Activated CD8-positive, alpha-beta memory T cell treated with anti-CD3 and anti-CD28 coated beads, Interleukin-2, amount 10 ng/mL, durations not matched to agents 7 days and 5 days (primary cell): ENCODE measurements around the gene ZNF784. TPM values are rescaled to one million over a fixed set of nuclear protein-coding genes. Genes with fewer than 3 reads are reported as not detected.
A peak's percentile ranks its signal among the peaks of the same experiment; 100 is the strongest.

Experiments used
- ATAC-seq: fragments of 150-1000 bp; cut with Tn5 transposase; one replicate; pipeline ENCODE4 v1.10.0; 2021; ENCODE audit warnings: moderate library complexity
- CTCF ChIA-PET: fragments of 350-600 bp; sonication (Branson Sonifier 250); formaldehyde crosslinking; loops from one replicate; lab custom pipeline; 2021; ENCODE audit warnings: antibody characterized with exemption; lab: Charles Lee
- DNase-seq: peaks from one replicate; pipeline ENCODE4 v3.0.0-alpha.2; 2020
- H3K27ac Mint-ChIP-seq: one replicate; pipeline ENCODE4 v1.8.0; 2021; ENCODE audit warnings: mild to moderate bottlenecking, mixed read lengths
- H3K27me3 Mint-ChIP-seq: one replicate; pipeline ENCODE4 v1.8.0; 2021; ENCODE audit warnings: mixed read lengths
- H3K36me3 Mint-ChIP-seq: one replicate; pipeline ENCODE4 v1.8.0; 2021; ENCODE audit warnings: mild to moderate bottlenecking, mixed read lengths
- H3K4me1 Mint-ChIP-seq: one replicate; pipeline ENCODE4 v1.8.0; 2021; ENCODE audit warnings: mixed read lengths
- H3K4me3 Mint-ChIP-seq: one replicate; pipeline ENCODE4 v1.8.0; 2021; ENCODE audit warnings: mild to moderate bottlenecking, moderate library complexity, mixed read lengths
- H3K9me3 Mint-ChIP-seq: one replicate; pipeline ENCODE4 v1.8.0; 2022; ENCODE audit warnings: low read depth, mixed read lengths
- total RNA-seq, 2 experiments: library from RNA; stranded (reverse); gene quantifications; one replicate each; pipeline ENCODE4 v1.2.3, GENCODE V29; 2021

ZNF784 gene
- 1 to 10 TPM; 5.1 to 7.3 TPM for total RNA-seq

- CTCF ChIA-PET = interaction anchor here (0.9 to 5.6 kb wide), 19 partner anchors 8 to 483 kb away, joined by 3 to 44 read pairs (median 5); partner anchors contain the start of genes FIZ1, U2AF2, ZNF524 and ZNF628
- ATAC-seq = peak; percentile 73
- H3K27me3 Mint-ChIP-seq = peaks cover 10% of the 10 kb centered on the region
- peak within 1 kb of the TSS; percentile 93 for H3K27ac Mint-ChIP-seq
- peak within 1 kb of the TSS; percentile 77 for H3K4me3 Mint-ChIP-seq
- peak; percentile 95 for DNase-seq
- H3K36me3 Mint-ChIP-seq = peaks cover 11% of the 10 kb centered on the region
- H3K9me3 Mint-ChIP-seq = no peaks in the 10 kb centered on the region
- peaks cover 58% of the 10 kb centered on the region for H3K4me1 Mint-ChIP-seq
Measured at GRCh38 chr19:55624109-55625003, at the start of gene ZNF784. TSS of gene ZNF784 (minus strand) at chr19:55624566. CDS start at chr19:55624561, 5 bp downstream.

GRCh38 chr19:55673889-55674288 lies 49.5 kb upstream of the ZNF784 start:
- ATAC-seq (no peak), DNase-seq (no peak)
- Mint-ChIP-seq H3K27me3 (no peaks in the 10 kb centered on the region), H3K4me1 (peaks cover 58% of the 10 kb centered on the region), H3K36me3 (peaks cover 36% of the 10 kb centered on the region), H3K4me3 (no peak overlapping the region), H3K27ac (peak overlapping the region; percentile 48), H3K9me3 (no peaks in the 10 kb centered on the region)
- CTCF ChIA-PET = interaction anchor here (1.0 to 2.0 kb wide), 4 partner anchors 17 to 42 kb away, joined by 3 to 6 read pairs (median 4); partner anchors contain the start of gene U2AF2

- CTCF ChIA-PET = interaction anchor here (1.0 to 2.0 kb wide), 5 partner anchors 17 to 533 kb away, joined by 3 to 6 read pairs (median 4); partner anchors contain the start of gene U2AF2
- Mint-ChIP-seq H3K9me3 (no peaks in the 10 kb centered on the region), H3K36me3 (peaks cover 33% of the 10 kb centered on the region), H3K4me3 (no peak overlapping the region), H3K27me3 (no peaks in the 10 kb centered on the region), H3K4me1 (peaks cover 53% of the 10 kb centered on the region), H3K27ac (peak overlapping the region; percentile 48)
- DNase-seq (no peak), ATAC-seq (no peak)
Measured at GRCh38 chr19:55673465-55673864, 49.1 kb upstream of the ZNF784 start.

GRCh38 chr19:55672418-55672817 lies 48.1 kb upstream of the ZNF784 start:
- Mint-ChIP-seq H3K36me3 (peaks cover 37% of the 10 kb centered on the region), H3K27ac (peak overlapping the region; percentile 57), H3K27me3 (no peaks in the 10 kb centered on the region), H3K9me3 (no peaks in the 10 kb centered on the region), H3K4me1 (peaks cover 44% of the 10 kb centered on the region), H3K4me3 (no peak overlapping the region)
- ATAC-seq (no peak), DNase-seq (no peak)
- CTCF ChIA-PET = interaction anchor here (1.1 to 2.0 kb wide), 4 partner anchors 18 to 532 kb away, joined by 3 to 13 read pairs (median 8); partner anchors contain the start of gene U2AF2

- H3K4me1 Mint-ChIP-seq = peaks cover 31% of the 10 kb centered on the region
Measured at GRCh38 chr19:55671054-55671378, 46.6 kb upstream of the ZNF784 start.

GRCh38 chr19:55670280-55671053 lies 46.1 kb upstream of the ZNF784 start:
- no peak for DNase-seq
- Mint-ChIP-seq H3K27ac (no peak overlapping the region), H3K27me3 (no peaks in the 10 kb centered on the region), H3K36me3 (peaks cover 40% of the 10 kb centered on the region), H3K4me3 (no peak overlapping the region), H3K9me3 (no peaks in the 10 kb centered on the region), H3K4me1 (peaks cover 26% of the 10 kb centered on the region)
- CTCF ChIA-PET = interaction anchor here (0.8 to 2.0 kb wide), 6 partner anchors 13 to 38 kb away, joined by 3 to 13 read pairs (median 6); partner anchors contain the start of gene U2AF2
- no peak for ATAC-seq

More at GRCh38 chr19:55671054-55671378, 46.6 kb upstream of the ZNF784 start:
- Mint-ChIP-seq H3K4me3 (no peak overlapping the region), H3K36me3 (peaks cover 36% of the 10 kb centered on the region), H3K27ac (no peak overlapping the region), H3K27me3 (no peaks in the 10 kb centered on the region), H3K9me3 (no peaks in the 10 kb centered on the region)
- DNase-seq (no peak), ATAC-seq (no peak)
- CTCF ChIA-PET = interaction anchor here (0.8 to 2.0 kb wide), 7 partner anchors 12 to 39 kb away, joined by 3 to 13 read pairs (median 4); partner anchors contain the start of gene U2AF2

GRCh38 chr19:55669418-55670279 lies 45.3 kb upstream of the ZNF784 start:
- H3K4me3 Mint-ChIP-seq = no peak overlapping the region
- peaks cover 41% of the 10 kb centered on the region for H3K36me3 Mint-ChIP-seq
- CTCF ChIA-PET = interaction anchor here (1.0 kb wide), 1 partner anchor 202 kb away, joined by 3 read pairs; no protein-coding TSS in a partner anchor
- peaks cover 25% of the 10 kb centered on the region for H3K4me1 Mint-ChIP-seq
- H3K9me3 Mint-ChIP-seq = no peaks in the 10 kb centered on the region
- H3K27ac Mint-ChIP-seq = no peak overlapping the region
- H3K27me3 Mint-ChIP-seq = no peaks in the 10 kb centered on the region
- no peak for ATAC-seq
- DNase-seq = no peak

- ATAC-seq (no peak), DNase-seq (no peak)
- no peaks in the 10 kb centered on the region for H3K27me3 Mint-ChIP-seq
- peaks cover 20% of the 10 kb centered on the region for H3K4me1 Mint-ChIP-seq
- H3K27ac Mint-ChIP-seq = no peak overlapping the region
- H3K9me3 Mint-ChIP-seq = no peaks in the 10 kb centered on the region
- H3K4me3 Mint-ChIP-seq = no peak overlapping the region
- CTCF ChIA-PET = interaction anchor here (0.6 to 1.3 kb wide), 3 partner anchors 14 to 201 kb away, joined by 3 to 4 read pairs (median 3); partner anchors contain the start of gene U2AF2
- H3K36me3 Mint-ChIP-seq = peaks cover 44% of the 10 kb centered on the region
Measured at GRCh38 chr19:55668603-55669348, 44.4 kb upstream of the ZNF784 start.

- no peak for DNase-seq
- Mint-ChIP-seq H3K9me3 (no peaks in the 10 kb centered on the region), H3K36me3 (peaks cover 48% of the 10 kb centered on the region), H3K27me3 (no peaks in the 10 kb centered on the region), H3K27ac (no peak overlapping the region), H3K4me3 (no peak overlapping the region), H3K4me1 (peaks cover 16% of the 10 kb centered on the region)
- CTCF ChIA-PET = interaction anchor here (1.3 kb wide), 1 partner anchor 13 kb away, joined by 4 read pairs; the partner anchor contains the start of gene U2AF2
- no peak for ATAC-seq
Measured at GRCh38 chr19:55667958-55668357, 43.6 kb upstream of the ZNF784 start.

- Mint-ChIP-seq H3K27me3 (no peaks in the 10 kb centered on the region), H3K4me1 (peaks cover 19% of the 10 kb centered on the region), H3K9me3 (no peaks in the 10 kb centered on the region), H3K27ac (no peak overlapping the region), H3K36me3 (peaks cover 53% of the 10 kb centered on the region), H3K4me3 (no peak overlapping the region)
- CTCF ChIA-PET = interaction anchor here (1.3 kb wide), 1 partner anchor 13 kb away, joined by 4 read pairs; the partner anchor contains the start of gene U2AF2
- ATAC-seq = no peak
- DNase-seq = no peak
Measured at GRCh38 chr19:55667511-55667910, 43.1 kb upstream of the ZNF784 start.

GRCh38 chr19:55667006-55667381 lies 42.6 kb upstream of the ZNF784 start:
- Mint-ChIP-seq H3K4me3 (no peak overlapping the region), H3K36me3 (peaks cover 51% of the 10 kb centered on the region), H3K9me3 (no peaks in the 10 kb centered on the region), H3K27ac (no peak overlapping the region), H3K4me1 (peaks cover 15% of the 10 kb centered on the region), H3K27me3 (no peaks in the 10 kb centered on the region)
- no peak for DNase-seq
- CTCF ChIA-PET = no interaction called here
- no peak for ATAC-seq
